HepG2 (cell line): ENCODE data around the gene DNPH1. TPM values are rescaled to one million over a fixed set of nuclear protein-coding genes. Genes with fewer than 3 reads are reported as not detected.

ENCODE experiments used
- AHR ChIP-seq: IDR thresholded peaks from 2 replicates; pipeline ENCODE4 v1.6.1; 2018; ENCODE audit warnings: missing genetic modification reagents, missing compliant biosample characterization
- ARID3A ChIP-seq: IDR thresholded peaks from 2 replicates; pipeline ENCODE4 v1.6.1; 2012; ENCODE audit warnings: low read depth, low read length, improper control_type of control experiment
- ATF1 ChIP-seq: IDR thresholded peaks from 2 replicates; pipeline ENCODE4 v1.6.1; 2016; ENCODE audit warnings: mild to moderate bottlenecking, control low read depth
- CCAR2 ChIP-seq: fragments of 200-400 bp; formaldehyde crosslinking; optimal IDR thresholded peaks from 2 replicates; pipeline ENCODE3; 2018; ENCODE audit warnings: low read depth, mild to moderate bottlenecking, low read length, moderate library complexity
- CHD2 ChIP-seq: IDR thresholded peaks from 2 replicates; pipeline ENCODE4 v1.6.1; 2011; ENCODE audit warnings: low read depth, low read length, improper control_type of control experiment
- EZH2 ChIP-seq: conservative IDR thresholded peaks from 2 replicates; pipeline ENCODE4 v1.6.1; 2012; ENCODE audit warnings: mild to moderate bottlenecking, low read depth, low read length, moderate library complexity
- GABPA ChIP-seq, 2 experiments: IDR thresholded peaks; 2 replicates each; pipeline ENCODE4 v1.6.1; 2011 to 2016; ENCODE audit warnings: low read depth in 2 of 2, low read length in 1 of 2, missing biosample characterization in 1 of 2, missing genetic modification characterization in 1 of 2
- HNRNPK ChIP-seq: fragments of 200-400 bp; formaldehyde crosslinking; IDR thresholded peaks from 2 replicates; pipeline ENCODE4 v1.6.1; 2018; ENCODE audit warnings: low read length, low read depth, moderate library complexity, mild to moderate bottlenecking; ENCODE audit not compliant: poor library complexity, severe bottlenecking
- JUN ChIP-seq: sonication (generic); formaldehyde crosslinking; IDR thresholded peaks from 2 replicates; pipeline ENCODE4 v1.4.0; 2020; ENCODE audit warnings: mild to moderate bottlenecking, missing genetic modification reagents
- MBD4 ChIP-seq: IDR thresholded peaks from 2 replicates; pipeline ENCODE4 v1.6.1; 2012; ENCODE audit warnings: low read length, inconsistent platforms, borderline replicate concordance
- SAFB2 ChIP-seq: sonication (generic); formaldehyde crosslinking; IDR thresholded peaks from 2 replicates; pipeline ENCODE4 v1.5.1; 2020; ENCODE audit warnings: missing genetic modification reagents, low read depth, mild to moderate bottlenecking, borderline replicate concordance
- U2AF1 ChIP-seq: fragments of 200-400 bp; formaldehyde crosslinking; optimal IDR thresholded peaks from 2 replicates; pipeline ENCODE3; 2017; ENCODE audit warnings: mild to moderate bottlenecking, low read depth, low read length
- ZC3H13 ChIP-seq: sonication (generic); formaldehyde crosslinking; IDR thresholded peaks from 2 replicates; pipeline ENCODE4 v1.8.1; 2023; ENCODE audit warnings: mild to moderate bottlenecking, missing genetic modification reagents, moderate library complexity
- ZEB1 ChIP-seq: IDR thresholded peaks from 2 replicates; pipeline ENCODE4 v1.6.1; 2012; ENCODE audit warnings: mild to moderate bottlenecking, low read depth, inconsistent platforms; ENCODE audit not compliant: insufficient replicate concordance
- ZFP36L2 ChIP-seq: sonication (generic); formaldehyde crosslinking; IDR thresholded peaks from 2 replicates; pipeline ENCODE4 v1.4.0; 2020; ENCODE audit warnings: missing genetic modification reagents
- ZNF205 ChIP-seq: IDR thresholded peaks from 2 replicates; pipeline ENCODE4 v1.6.1; 2018; ENCODE audit warnings: missing biosample characterization, missing genetic modification reagents
- ZNF235 ChIP-seq: sonication (generic); formaldehyde crosslinking; IDR thresholded peaks from 2 replicates; pipeline ENCODE4 v1.8.1; 2023; ENCODE audit warnings: mild to moderate bottlenecking, missing genetic modification reagents, borderline replicate concordance
- ZNF510 ChIP-seq: sonication (generic); formaldehyde crosslinking; IDR thresholded peaks from 2 replicates; pipeline ENCODE4 v1.4.0; 2020; ENCODE audit warnings: low read depth, mild to moderate bottlenecking, missing genetic modification reagents
- ZNF530 ChIP-seq: sonication (generic); formaldehyde crosslinking; IDR thresholded peaks from 2 replicates; pipeline ENCODE4 v1.5.0; 2020; ENCODE audit warnings: low read depth, mild to moderate bottlenecking, missing genetic modification reagents
- ZNF563 ChIP-seq: sonication (generic); formaldehyde crosslinking; IDR thresholded peaks from 2 replicates; pipeline ENCODE4 v1.8.0; 2022; ENCODE audit warnings: mild to moderate bottlenecking, moderate library complexity, missing genetic modification reagents
- ZNF747 ChIP-seq: sonication (generic); formaldehyde crosslinking; IDR thresholded peaks from 2 replicates; pipeline ENCODE4 v1.8.1; 2023; ENCODE audit warnings: missing genetic modification reagents, mild to moderate bottlenecking, borderline replicate concordance
- ZZZ3 ChIP-seq: sonication (generic); formaldehyde crosslinking; IDR thresholded peaks from 2 replicates; pipeline ENCODE4 v1.4.0; 2020; ENCODE audit warnings: missing genetic modification reagents, mild to moderate bottlenecking, borderline replicate concordance
- polyA plus RNA-seq, 8 experiments: library from polyadenylated mRNA; depleted of rRNA in 3 of 8; stranded (reverse) in 7 of 8; unstranded in 1 of 8; fragments of >200 nt; fragmentation: Illumina TruSeq in 4 of 8; extraction: Trizol in 4 of 8; gene quantifications; 2 replicates each; pipeline versions ENCODE4 v1.2.1 to v1.2.3, GENCODE V29; 2011 to 2016; ENCODE audit warnings: low read depth in 4 of 8, missing spikeins in 1 of 8, mixed read lengths in 1 of 8; ENCODE audit not compliant: insufficient read depth in 1 of 8
- total RNA-seq, 5 experiments: library from RNA; depleted of rRNA; stranded (reverse); fragments of >200 nt; fragmentation: Illumina TruSeq; extraction: Trizol; gene quantifications; 2 replicates each; pipeline ENCODE4 v1.2.3, GENCODE V29; 2016; ENCODE audit warnings: low read depth in 1 of 5
- TF ChIP-seq, protein P1 (sequence below): sonication (generic); formaldehyde crosslinking; IDR thresholded peaks from 2 replicates; pipeline ENCODE4 v1.8.1; 2023; ENCODE audit warnings: mild to moderate bottlenecking, inconsistent platforms, moderate library complexity, missing genetic modification reagents, borderline replicate concordance
- TF ChIP-seq, protein P2 (sequence below): sonication (generic); formaldehyde crosslinking; IDR thresholded peaks from 2 replicates; pipeline ENCODE4 v1.4.0; 2020; ENCODE audit warnings: missing genetic modification reagents
- TF ChIP-seq, protein P3 (sequence below): sonication (generic); formaldehyde crosslinking; IDR thresholded peaks from 2 replicates; pipeline ENCODE4 v1.4.0; 2020; ENCODE audit warnings: missing genetic modification reagents

The DNPH1 gene
- total and polyA plus RNA-seq, 2 of the 13 experiments (the other 11 are each of a cell fraction or from before 2014, with no cell fraction given): 56.5 to 75.1 TPM

- TF ChIP-seq, protein P1, sequence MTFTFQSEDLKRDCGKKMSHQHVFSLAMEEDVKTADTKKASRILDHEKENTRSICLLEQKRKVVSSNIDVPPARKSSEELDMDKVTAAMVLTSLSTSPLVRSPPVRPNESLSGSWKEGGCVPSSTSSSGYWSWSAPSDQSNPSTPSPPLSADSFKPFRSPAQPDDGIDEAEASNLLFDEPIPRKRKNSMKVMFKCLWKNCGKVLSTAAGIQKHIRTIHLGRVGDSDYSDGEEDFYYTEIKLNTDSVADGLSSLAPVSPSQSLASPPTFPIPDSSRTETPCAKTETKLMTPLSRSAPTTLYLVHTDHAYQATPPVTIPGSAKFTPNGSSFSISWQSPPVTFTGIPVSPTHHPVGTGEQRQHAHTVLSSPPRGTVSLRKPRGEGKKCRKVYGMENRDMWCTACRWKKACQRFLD (CRISPR knock-in tag): peak; percentile 54; the same call in 1 of the 2 replicates
- peak; percentile 98 for TF ChIP-seq ZC3H13 (CRISPR knock-in tag)
- TF ChIP-seq ZNF563 (CRISPR knock-in tag): peak; percentile 98
- TF ChIP-seq ZNF235 (CRISPR knock-in tag): peak; percentile 91; the same call in 1 of the 2 replicates
- TF ChIP-seq, protein P2, sequence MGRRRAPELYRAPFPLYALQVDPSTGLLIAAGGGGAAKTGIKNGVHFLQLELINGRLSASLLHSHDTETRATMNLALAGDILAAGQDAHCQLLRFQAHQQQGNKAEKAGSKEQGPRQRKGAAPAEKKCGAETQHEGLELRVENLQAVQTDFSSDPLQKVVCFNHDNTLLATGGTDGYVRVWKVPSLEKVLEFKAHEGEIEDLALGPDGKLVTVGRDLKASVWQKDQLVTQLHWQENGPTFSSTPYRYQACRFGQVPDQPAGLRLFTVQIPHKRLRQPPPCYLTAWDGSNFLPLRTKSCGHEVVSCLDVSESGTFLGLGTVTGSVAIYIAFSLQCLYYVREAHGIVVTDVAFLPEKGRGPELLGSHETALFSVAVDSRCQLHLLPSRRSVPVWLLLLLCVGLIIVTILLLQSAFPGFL (CRISPR knock-in tag): no peak; the same call in 1 of the 2 replicates
- TF ChIP-seq U2AF1: no peak
- peak; percentile 96 for TF ChIP-seq AHR (CRISPR knock-in tag)
- peak; percentile 88; the same call in 1 of the 2 replicates for TF ChIP-seq ZNF510 (CRISPR knock-in tag)
- TF ChIP-seq ZNF205: peak; percentile 97
- TF ChIP-seq, protein P3, sequence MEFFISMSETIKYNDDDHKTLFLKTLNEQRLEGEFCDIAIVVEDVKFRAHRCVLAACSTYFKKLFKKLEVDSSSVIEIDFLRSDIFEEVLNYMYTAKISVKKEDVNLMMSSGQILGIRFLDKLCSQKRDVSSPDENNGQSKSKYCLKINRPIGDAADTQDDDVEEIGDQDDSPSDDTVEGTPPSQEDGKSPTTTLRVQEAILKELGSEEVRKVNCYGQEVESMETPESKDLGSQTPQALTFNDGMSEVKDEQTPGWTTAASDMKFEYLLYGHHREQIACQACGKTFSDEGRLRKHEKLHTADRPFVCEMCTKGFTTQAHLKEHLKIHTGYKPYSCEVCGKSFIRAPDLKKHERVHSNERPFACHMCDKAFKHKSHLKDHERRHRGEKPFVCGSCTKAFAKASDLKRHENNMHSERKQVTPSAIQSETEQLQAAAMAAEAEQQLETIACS: no peak; the same call in 1 of the 2 replicates
- TF ChIP-seq EZH2: no peak
- TF ChIP-seq CHD2: peak; percentile 23; the same call in 1 of the 2 replicates
- TF ChIP-seq ATF1 (CRISPR knock-in tag): no peak
- no peak for TF ChIP-seq MBD4
- TF ChIP-seq SAFB2 (CRISPR knock-in tag): peak; percentile 72; the same call in 1 of the 2 replicates
- no peak for TF ChIP-seq ZNF530 (CRISPR knock-in tag)
- peak; percentile 62 for TF ChIP-seq ARID3A
- TF ChIP-seq GABPA (IDR thresholded peaks at IDR 0.05; ENCODE audit: low read depth, low read length): no peak
- no peak for TF ChIP-seq GABPA (CRISPR knock-in tag; IDR thresholded peaks at IDR 0.05; ENCODE audit: low read depth)
- no peak for TF ChIP-seq ZEB1
- peak; percentile 85 for TF ChIP-seq CCAR2
- peak; percentile 100 for TF ChIP-seq ZNF747 (CRISPR knock-in tag)
- TF ChIP-seq HNRNPK: no peak
- peak; percentile 82; the same call in 1 of the 2 replicates for TF ChIP-seq ZZZ3 (CRISPR knock-in tag)
- TF ChIP-seq JUN (CRISPR knock-in tag): peak; percentile 92
- TF ChIP-seq ZFP36L2 (CRISPR knock-in tag): no peak
These were observed 38.5 kb upstream of the DNPH1 start (continued) for GRCh38 chr6:43267619-43268354.
